ENCODE results near the gene IGSF23. TPM values are rescaled to one million over a fixed set of nuclear protein-coding genes. Genes with fewer than 3 reads are reported as not detected.
A peak's percentile ranks its signal among the peaks of the same experiment; 100 is the strongest.

The IGSF23 gene
- total RNA-seq, 1 donor from 2014 or later = not detected

GRCh38 chr19:44671400-44671799 is 58.0 kb downstream of the IGSF23 start, which contains the start of gene CEACAM19:
TSS of gene CEACAM19 (plus strand) at chr19:44671482. CDS start at chr19:44671932, 450 bp downstream.
- peaks cover 2% of the 10 kb centered on the region for H3K36me3 ChIP-seq (ENCODE audit: control insufficient read depth, insufficient read depth, low read length)
- no peak within 1 kb of the TSS for H3K4me3 ChIP-seq (ENCODE audit: low read depth, low read length)
- DNase-seq (ENCODE audit: low read depth) = peak; percentile 94
- no peaks in the 10 kb centered on the region for H3K27me3 ChIP-seq (ENCODE audit: control insufficient read depth, insufficient read depth, low read length)
- no peak for TF ChIP-seq CTCF (IDR thresholded peaks at IDR 0.05; ENCODE audit: insufficient read depth, low read length, severe bottlenecking)
- FAIRE-seq = peak; percentile 97

- H3K4me3 ChIP-seq (ENCODE audit: low read depth, low read length) = no peak overlapping the region
- no peak for FAIRE-seq
These were observed 58.9 kb downstream of the IGSF23 start for GRCh38 chr19:44672226-44672625.

GRCh38 chr19:44673510-44673909 is 60.1 kb downstream of the IGSF23 start:
- Histone ChIP-seq H3K27me3 (ENCODE audit: control insufficient read depth, insufficient read depth, low read length) (no peaks in the 10 kb centered on the region), H3K4me3 (ENCODE audit: low read depth, low read length) (no peak overlapping the region), H3K36me3 (ENCODE audit: control insufficient read depth, insufficient read depth, low read length) (peaks cover 2% of the 10 kb centered on the region)
- DNase-seq (ENCODE audit: low read depth) = no peak
- no peak for TF ChIP-seq CTCF (IDR thresholded peaks at IDR 0.05; ENCODE audit: insufficient read depth, low read length, severe bottlenecking)
- no peak for FAIRE-seq

More at GRCh38 chr19:44672226-44672625, 58.9 kb downstream of the IGSF23 start:
- no peak for TF ChIP-seq CTCF (IDR thresholded peaks at IDR 0.05; ENCODE audit: insufficient read depth, low read length, severe bottlenecking)
- H3K27me3 ChIP-seq (ENCODE audit: control insufficient read depth, insufficient read depth, low read length) = no peaks in the 10 kb centered on the region
- H3K36me3 ChIP-seq (ENCODE audit: control insufficient read depth, insufficient read depth, low read length) = peaks cover 2% of the 10 kb centered on the region
- DNase-seq (ENCODE audit: low read depth) = no peak

- Histone ChIP-seq H3K4me3 (ENCODE audit: low read depth, low read length) (no peak overlapping the region), H3K36me3 (ENCODE audit: control insufficient read depth, insufficient read depth, low read length) (peaks cover 6% of the 10 kb centered on the region), H3K27me3 (ENCODE audit: control insufficient read depth, insufficient read depth, low read length) (no peaks in the 10 kb centered on the region)
- DNase-seq (ENCODE audit: low read depth) = no peak
- no peak for FAIRE-seq
- no peak for TF ChIP-seq CTCF (IDR thresholded peaks at IDR 0.05; ENCODE audit: insufficient read depth, low read length, severe bottlenecking)
These were observed 62.2 kb downstream of the IGSF23 start for GRCh38 chr19:44675521-44675920.

DNA sequence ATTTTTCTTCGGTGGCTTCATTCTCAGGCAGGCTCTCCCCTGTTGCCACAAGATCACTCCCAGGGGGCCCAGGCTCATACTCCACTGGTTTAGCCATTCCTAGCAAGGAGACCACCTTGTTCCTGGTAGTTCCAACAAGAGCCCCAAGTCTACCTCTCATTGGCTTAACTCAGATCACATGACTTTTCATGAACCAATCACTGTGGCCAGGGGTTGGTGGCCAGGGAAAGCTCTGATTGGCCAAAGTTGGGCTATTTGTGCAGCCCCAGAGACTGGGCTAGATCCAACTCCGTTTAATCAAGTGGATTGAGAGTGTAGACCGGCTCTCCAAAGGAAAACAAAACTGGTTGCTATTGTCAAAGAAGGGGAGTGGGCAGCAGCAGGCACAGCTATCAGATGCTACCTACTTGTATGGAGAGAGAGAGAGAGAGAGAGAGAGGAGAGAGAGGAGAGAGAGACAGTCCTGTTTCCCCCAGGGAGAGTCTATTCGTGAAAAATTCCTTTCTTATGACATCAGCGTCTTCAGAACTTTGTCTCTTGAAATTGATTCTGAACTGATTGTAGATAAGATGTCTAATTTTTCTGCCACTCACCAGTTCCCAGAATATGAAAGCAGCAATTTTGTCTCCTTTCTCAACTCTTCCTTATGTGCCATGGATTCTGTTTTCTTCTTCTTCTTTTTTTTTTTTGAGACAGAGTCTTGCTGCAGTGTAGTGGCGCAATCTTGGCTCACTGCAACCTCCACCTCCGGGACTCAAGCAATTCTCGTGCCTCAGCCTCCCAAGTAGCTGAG is 63.9 kb downstream of the IGSF23 start:
- peaks cover 8% of the 10 kb centered on the region for H3K36me3 ChIP-seq (ENCODE audit: control insufficient read depth, insufficient read depth, low read length)
- DNase-seq (ENCODE audit: low read depth) (peak; percentile 56), FAIRE-seq (peak; percentile 66)
- no peak overlapping the region for H3K4me3 ChIP-seq (ENCODE audit: low read depth, low read length)
- no peaks in the 10 kb centered on the region for H3K27me3 ChIP-seq (ENCODE audit: control insufficient read depth, insufficient read depth, low read length)
- no peak for TF ChIP-seq CTCF (IDR thresholded peaks at IDR 0.05; ENCODE audit: insufficient read depth, low read length, severe bottlenecking)
